ENCODE results near the gene ACAP3. TPM values are rescaled to one million over a fixed set of nuclear protein-coding genes. Genes with fewer than 3 reads are reported as not detected.
"Not testable (repeated sequence)": the region's sequence is repeated elsewhere in the genome, so short reads cannot be mapped to it uniquely, and the experiment has no call there.

ACAP3 gene
- total RNA-seq, 8 experiments from 2014 or later: 23.9 to 88.9 (median 48.9) TPM

GRCh38 chr1:1322418-1322817, 14.7 kb upstream of the ACAP3 start:
- in situ Hi-C loops (cut with MboI; ENCODE audit: low pct_unique_long_range_greater_than_20kb in 2 of 9, low sequenced_read_pairs in 9 of 9, unreplicated experiment in 9 of 9): no loop called here
- 100% methylated on average over 2 of the region's 14 CpGs; no CpG with 5 or more reads in 8 of the 10 experiments for WGBS, 10 experiments
- peaks cover 18 to 19% of the 10 kb centered on the region in 2 donors for H3K4me1 ChIP-seq (replicated peaks in 1 of 2)
- no peak overlapping the region for H3K4me3 ChIP-seq
- ATAC-seq (replicated peaks in 6 of 8): no peak
- no peak overlapping the region for H3K27ac ChIP-seq

GRCh38 chr1:1321477-1321876, 13.7 kb upstream of the ACAP3 start:
- no peak overlapping the region for H3K27ac ChIP-seq
- no peak for ATAC-seq (replicated peaks in 6 of 8)
- H3K4me1 ChIP-seq (replicated peaks in 1 of 2): peaks cover 18 to 21% of the 10 kb centered on the region in 2 donors
- WGBS, 10 experiments: 87 to 97% (median 96%) methylated on average over 3 to 6 of the region's 8 CpGs; no CpG with 5 or more reads in 7 of the 10 experiments
- in situ Hi-C loops (cut with MboI; ENCODE audit: low pct_unique_long_range_greater_than_20kb in 2 of 9, low sequenced_read_pairs in 9 of 9, unreplicated experiment in 9 of 9): no loop called here
- H3K4me3 ChIP-seq: no peak overlapping the region

- 93 to 100% methylated on average over 1 to 2 of the region's 23 CpGs; no CpG with 5 or more reads in 8 of the 10 experiments for WGBS, 10 experiments
- peaks cover 20 to 25% of the 10 kb centered on the region in 2 donors for H3K4me1 ChIP-seq (replicated peaks in 1 of 2)
- no peak overlapping the region for H3K27ac ChIP-seq
- ATAC-seq (replicated peaks in 6 of 8): no peak
- H3K4me3 ChIP-seq: no peak overlapping the region
- in situ Hi-C loops (cut with MboI; ENCODE audit: low pct_unique_long_range_greater_than_20kb in 2 of 9, low sequenced_read_pairs in 9 of 9, unreplicated experiment in 9 of 9): no loop called here
These were observed 13.1 kb upstream of the ACAP3 start for GRCh38 chr1:1320666-1321448.

GRCh38 chr1:1319646-1319941, 11.9 kb upstream of the ACAP3 start:
- in situ Hi-C loops (cut with MboI; ENCODE audit: low pct_unique_long_range_greater_than_20kb in 2 of 9, low sequenced_read_pairs in 9 of 9, unreplicated experiment in 9 of 9): no loop called here
- H3K4me3 ChIP-seq: no peak overlapping the region
- ATAC-seq (replicated peaks in 6 of 8): no peak
- peaks cover 22 to 26% of the 10 kb centered on the region in 2 donors for H3K4me1 ChIP-seq (replicated peaks in 1 of 2)
- 90 to 100% (median 96%) methylated on average over 2 to 11 of the region's 13 CpGs; no CpG with 5 or more reads in 3 of the 10 experiments for WGBS, 10 experiments
- H3K27ac ChIP-seq: no peak overlapping the region

- H3K4me1 ChIP-seq (replicated peaks in 1 of 2): peaks cover 22 to 26% of the 10 kb centered on the region in 2 donors
- H3K4me3 ChIP-seq: no peak overlapping the region
- WGBS, 10 experiments: 40 to 100% (median 89%) methylated on average over 1 to 9 of the region's 36 CpGs; no CpG with 5 or more reads in 1 of the 10 experiments
- in situ Hi-C loops (cut with MboI; ENCODE audit: low pct_unique_long_range_greater_than_20kb in 2 of 9, low sequenced_read_pairs in 9 of 9, unreplicated experiment in 9 of 9): no loop called here
- no peak for ATAC-seq (replicated peaks in 6 of 8)
- no peak overlapping the region for H3K27ac ChIP-seq
These were observed 11.3 kb upstream of the ACAP3 start for GRCh38 chr1:1318777-1319645.

GRCh38 chr1:1318131-1318652, 10.5 kb upstream of the ACAP3 start:
- 0 to 100% (median 86%) methylated on average over 1 to 9 of the region's 9 CpGs for WGBS, 10 experiments
- peak in 4 of 8 experiments; percentile 17 to 91 (median 90) for ATAC-seq (replicated peaks in 6 of 8)

GRCh38 chr1:1317420-1317819, 9.7 kb upstream of the ACAP3 start:
- peaks cover 12 to 15% of the 10 kb centered on the region in 2 donors for H3K4me1 ChIP-seq (replicated peaks in 1 of 2)
- no peak overlapping the region for H3K4me3 ChIP-seq
- in situ Hi-C loops (cut with MboI; ENCODE audit: low pct_unique_long_range_greater_than_20kb in 2 of 9, low sequenced_read_pairs in 9 of 9, unreplicated experiment in 9 of 9): no loop called here
- 86 to 100% (median 95%) methylated on average over 1 to 6 of the region's 6 CpGs for WGBS, 10 experiments
- no peak for ATAC-seq (replicated peaks in 6 of 8)
- peak overlapping the region in 1 of 2 donors; percentile 33 for H3K27ac ChIP-seq

More at GRCh38 chr1:1318131-1318652, 10.5 kb upstream of the ACAP3 start:
- in situ Hi-C loops (cut with MboI; ENCODE audit: low pct_unique_long_range_greater_than_20kb in 2 of 9, low sequenced_read_pairs in 9 of 9, unreplicated experiment in 9 of 9): no loop called here
- no peak overlapping the region for H3K27ac ChIP-seq
- H3K4me3 ChIP-seq: no peak overlapping the region
- H3K4me1 ChIP-seq (replicated peaks in 1 of 2): peaks cover 18 to 21% of the 10 kb centered on the region in 2 donors

- in situ Hi-C loops (cut with MboI; ENCODE audit: low pct_unique_long_range_greater_than_20kb in 2 of 9, low sequenced_read_pairs in 9 of 9, unreplicated experiment in 9 of 9); H3K4me3 ChIP-seq: not testable (repeated sequence)
- Histone ChIP-seq H3K4me1 (replicated peaks in 1 of 2) (peaks cover 12 to 15% of the 10 kb centered on the region in 2 donors), H3K27ac (peak overlapping the region; percentile 46 to 75)
- WGBS, 10 experiments: 80 to 100% (median 94%) methylated on average over 1 to 8 of the region's 8 CpGs; no CpG with 5 or more reads in 2 of the 10 experiments
- peak in 1 of 8 experiments; percentile 0 for ATAC-seq (replicated peaks in 6 of 8)
These were observed 8.5 kb upstream of the ACAP3 start for GRCh38 chr1:1316199-1316598.

GRCh38 chr1:1315435-1315954, 7.8 kb upstream of the ACAP3 start:
- Histone ChIP-seq H3K4me1 (replicated peaks in 1 of 2) (peaks cover 12 to 15% of the 10 kb centered on the region in 2 donors), H3K4me3 (peak overlapping the region in 1 of 5 donors; percentile 1), H3K27ac (peak overlapping the region; percentile 58 to 91)
- in situ Hi-C loops (cut with MboI; ENCODE audit: low pct_unique_long_range_greater_than_20kb in 2 of 9, low sequenced_read_pairs in 9 of 9, unreplicated experiment in 9 of 9): no loop called here
- ATAC-seq (replicated peaks in 6 of 8): peak in 5 of 8 experiments; percentile 36 to 79 (median 75)
- WGBS, 10 experiments: 19 to 21% (median 20%) methylated on average over 1 to 6 of the region's 26 CpGs; no CpG with 5 or more reads in 7 of the 10 experiments

- in situ Hi-C loops (cut with MboI; ENCODE audit: low pct_unique_long_range_greater_than_20kb in 2 of 9, low sequenced_read_pairs in 9 of 9, unreplicated experiment in 9 of 9): no loop called here
- 80 to 96% (median 87%) methylated on average over 1 to 18 of the region's 23 CpGs; no CpG with 5 or more reads in 5 of the 10 experiments for WGBS, 10 experiments
- Histone ChIP-seq H3K4me3 (peak overlapping the region in 1 of 5 donors; percentile 1), H3K27ac (peak overlapping the region; percentile 58 to 91), H3K4me1 (replicated peaks in 1 of 2) (peaks cover 12 to 15% of the 10 kb centered on the region in 2 donors)
- no peak for ATAC-seq (replicated peaks in 6 of 8)
These were observed 7.1 kb upstream of the ACAP3 start for GRCh38 chr1:1314678-1315335.

- in situ Hi-C loops (cut with MboI; ENCODE audit: low pct_unique_long_range_greater_than_20kb in 2 of 9, low sequenced_read_pairs in 9 of 9, unreplicated experiment in 9 of 9): no loop called here
- no peak for ATAC-seq (replicated peaks in 6 of 8)
- 89 to 94% (median 93%) methylated on average over 3 to 11 of the region's 15 CpGs; no CpG with 5 or more reads in 6 of the 10 experiments for WGBS, 10 experiments
- peak overlapping the region in 1 of 2 donors; percentile 91 for H3K27ac ChIP-seq
- H3K4me3 ChIP-seq: no peak overlapping the region
- peaks cover 17 to 21% of the 10 kb centered on the region in 2 donors for H3K4me1 ChIP-seq (replicated peaks in 1 of 2)
These were observed 6.5 kb upstream of the ACAP3 start for GRCh38 chr1:1314237-1314586.

GRCh38 chr1:1313500-1314236, 5.9 kb upstream of the ACAP3 start:
- in situ Hi-C loops (cut with MboI; ENCODE audit: low pct_unique_long_range_greater_than_20kb in 2 of 9, low sequenced_read_pairs in 9 of 9, unreplicated experiment in 9 of 9): no loop called here
- no peak overlapping the region for H3K27ac ChIP-seq
- no peak for ATAC-seq (replicated peaks in 6 of 8)
- H3K4me3 ChIP-seq: no peak overlapping the region
- peaks cover 17 to 22% of the 10 kb centered on the region in 2 donors for H3K4me1 ChIP-seq (replicated peaks in 1 of 2)
- WGBS, 10 experiments: 75 to 96% (median 93%) methylated on average over 3 to 18 of the region's 37 CpGs; no CpG with 5 or more reads in 3 of the 10 experiments

Data from motor neuron (in vitro differentiated cells).